ENCODE measurements around the gene ARHGAP15. TPM values are rescaled to one million over a fixed set of nuclear protein-coding genes. Genes with fewer than 3 reads are reported as not detected.

ARHGAP15 gene
- total RNA-seq, 1 donor from 2014 or later, result 14.2 TPM

GRCh38 chr2:143226714-143227541 lies 97.7 kb downstream of the ARHGAP15 start:
- DNase-seq, result no peak

DNA sequence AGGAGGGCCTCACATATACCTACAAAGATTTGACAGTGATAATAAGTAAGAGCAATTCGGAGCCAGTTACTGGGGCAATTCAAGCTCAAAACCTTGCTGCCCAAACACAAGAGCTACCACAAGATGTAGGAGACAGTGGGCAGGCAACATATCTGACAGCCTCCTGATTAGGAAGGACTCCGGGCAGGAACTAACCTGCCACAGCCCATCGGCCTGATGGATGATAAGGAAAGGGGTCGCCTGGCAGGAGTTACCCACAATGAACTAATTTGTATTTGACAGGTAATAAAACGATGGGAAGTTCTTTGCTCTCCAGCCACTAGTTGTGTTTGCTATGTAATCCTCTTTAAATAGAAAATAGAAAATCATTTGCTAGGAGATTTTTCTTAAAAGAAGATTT lies 100.2 kb downstream of the ARHGAP15 start:
- no peak for DNase-seq

DNA sequence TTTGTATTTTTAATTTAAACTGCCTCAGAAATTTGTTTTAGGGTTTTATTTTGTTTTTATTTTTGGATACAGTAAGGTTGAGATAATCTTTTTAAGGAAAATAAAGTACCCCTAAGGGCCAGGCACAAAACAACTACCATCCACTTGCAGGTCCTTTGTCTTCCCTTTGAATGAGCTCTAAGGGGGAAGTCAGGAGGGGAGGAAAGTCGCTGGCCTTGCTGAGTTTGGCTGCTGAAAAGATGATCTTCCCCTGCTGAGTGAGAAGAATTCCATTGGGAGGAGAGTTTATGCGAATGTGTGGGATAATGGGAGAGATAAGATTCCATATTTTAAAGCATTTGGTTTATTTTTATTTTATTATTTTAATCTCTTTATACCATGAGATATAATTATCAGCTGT lies 100.7 kb downstream of the ARHGAP15 start:
- DNase-seq, result no peak

DNA sequence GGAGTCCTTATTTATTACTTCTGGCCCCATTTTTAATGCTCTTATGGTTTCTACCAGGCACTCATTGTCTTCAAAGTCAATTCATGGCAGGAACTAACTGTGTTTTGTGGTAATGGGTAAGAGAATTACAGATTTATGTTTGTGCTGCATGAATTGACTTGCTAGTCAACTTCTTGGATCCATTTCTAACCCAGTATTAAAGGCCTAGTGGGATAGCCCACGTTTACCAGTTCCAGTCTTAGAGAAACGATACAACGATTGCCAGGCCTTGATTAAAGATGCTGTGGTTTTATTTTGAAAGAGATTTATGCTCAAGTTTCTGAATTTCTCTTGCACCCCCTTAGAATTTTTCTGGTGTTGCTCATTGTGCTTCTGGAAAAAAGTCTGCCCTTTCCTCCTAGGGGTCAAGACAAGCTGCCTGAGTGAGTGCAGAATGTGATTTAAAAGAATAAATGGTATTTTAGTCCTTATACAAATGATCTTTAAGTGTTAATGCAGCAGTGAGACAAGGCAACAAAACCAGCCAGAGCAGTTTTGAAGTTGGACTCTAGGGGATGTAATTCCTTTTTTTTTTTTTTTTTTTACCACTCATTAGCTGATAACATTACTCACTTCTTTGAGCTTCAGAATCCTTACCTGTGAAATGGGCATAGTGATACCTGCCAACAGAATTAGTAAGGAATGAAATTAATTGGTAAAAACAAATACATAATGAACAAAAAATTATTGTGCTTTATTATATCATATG lies 101.5 kb downstream of the ARHGAP15 start:
- no peak for DNase-seq

GRCh38 chr2:143231254-143231645 lies 102.0 kb downstream of the ARHGAP15 start:
- DNase-seq, result no peak

DNA sequence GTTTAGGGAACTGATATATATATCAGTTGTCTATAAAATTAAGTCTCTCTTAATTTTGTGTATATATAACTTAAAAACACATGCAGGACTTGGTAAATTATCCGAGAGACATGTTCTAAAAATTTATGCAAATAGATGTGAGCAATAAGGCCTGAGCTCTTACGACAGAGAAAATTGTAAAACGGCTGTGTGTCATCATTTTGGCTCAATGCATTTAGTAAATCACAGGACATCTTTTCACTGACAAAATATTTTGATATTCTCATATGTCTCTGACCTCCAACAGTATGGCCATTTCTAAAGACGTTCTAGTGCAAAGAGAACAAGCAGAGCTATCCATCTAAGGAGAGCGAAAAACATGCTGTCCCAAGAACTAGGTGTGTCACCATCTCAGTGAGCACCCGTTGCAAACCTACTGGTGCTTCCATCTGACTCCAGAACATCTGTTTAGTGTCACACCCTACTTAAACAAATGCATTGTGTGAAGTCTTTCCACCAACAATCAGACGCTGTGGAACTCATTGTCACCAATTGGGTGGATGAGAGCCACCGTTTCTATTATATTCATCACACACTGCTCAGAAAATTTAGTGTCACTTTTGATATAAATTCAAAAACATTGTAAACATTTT lies 108.0 kb downstream of the ARHGAP15 start:
- DNase-seq, result no peak

DNA sequence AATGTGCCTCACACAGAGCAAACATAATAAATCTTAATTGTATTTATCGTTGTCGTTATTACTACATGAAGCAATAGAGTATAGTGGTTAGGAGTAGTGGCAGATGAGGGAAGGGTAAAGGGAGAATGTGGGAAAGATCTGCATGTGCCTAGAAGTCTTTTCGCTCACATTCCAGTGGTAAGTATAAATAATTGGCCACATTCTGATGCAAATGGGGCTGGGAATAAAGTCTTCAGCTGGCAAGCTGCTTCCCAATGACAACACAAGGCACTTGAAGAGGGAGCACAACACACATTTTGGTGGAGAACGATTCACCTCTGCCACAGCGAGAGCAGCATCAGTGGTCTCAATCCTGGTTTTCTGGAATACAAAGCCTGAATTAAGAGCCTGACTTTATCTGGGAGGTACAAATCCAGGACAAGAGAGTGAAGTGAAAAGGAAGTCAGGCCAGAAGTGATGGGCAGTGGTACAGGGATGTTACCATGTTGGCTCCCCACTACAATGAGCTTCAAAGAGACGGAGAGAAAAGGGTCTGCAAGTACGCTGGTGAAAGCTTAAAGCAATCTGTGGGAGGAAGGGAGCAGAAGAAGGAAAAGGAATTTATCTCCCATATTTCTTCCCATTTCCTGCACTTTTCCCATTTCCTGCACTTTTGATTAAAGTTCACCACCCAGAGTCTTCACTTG lies 112.3 kb downstream of the ARHGAP15 start:
- no peak for DNase-seq

DNA sequence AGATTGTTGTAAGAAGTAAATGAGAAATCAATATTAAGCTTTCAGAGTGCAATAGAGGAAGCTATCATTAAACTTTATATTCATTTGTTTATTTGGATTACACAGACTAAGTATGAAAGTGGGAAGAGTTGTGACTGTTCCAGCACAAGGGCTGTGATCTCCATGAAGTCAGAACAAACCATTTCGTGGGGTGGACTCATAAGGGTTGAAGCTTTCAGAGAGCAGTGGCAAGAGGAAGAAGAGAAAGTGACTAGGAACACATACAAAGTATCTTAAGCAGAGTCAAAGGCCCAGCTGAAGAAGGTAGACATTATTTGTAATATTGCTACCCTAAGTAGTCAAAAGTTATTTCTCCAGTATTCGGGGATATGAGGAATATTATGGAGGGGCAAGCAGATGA lies 117.0 kb downstream of the ARHGAP15 start:
- DNase-seq, result no peak

GRCh38 chr2:143246815-143247744 lies 117.9 kb downstream of the ARHGAP15 start:
- no peak for DNase-seq

DNA sequence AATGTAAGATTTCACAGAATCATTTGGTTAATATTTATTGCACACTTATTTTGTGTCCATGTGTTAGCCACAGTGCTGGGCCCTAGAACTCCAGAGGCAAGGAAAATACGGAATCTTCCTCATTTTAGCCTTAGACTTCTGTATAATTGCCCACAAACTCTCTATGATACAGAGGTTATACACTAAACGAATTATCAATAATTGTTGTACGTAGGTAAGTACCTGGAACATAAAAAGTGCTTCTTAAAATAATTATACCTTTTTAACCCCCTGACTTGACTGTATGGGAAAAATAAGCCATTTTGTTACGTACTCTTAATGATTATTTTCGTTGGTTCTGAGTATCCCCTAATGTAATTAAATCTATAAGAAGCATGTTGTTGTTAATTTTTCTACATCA lies 119.4 kb downstream of the ARHGAP15 start:
- no peak for DNase-seq

DNA sequence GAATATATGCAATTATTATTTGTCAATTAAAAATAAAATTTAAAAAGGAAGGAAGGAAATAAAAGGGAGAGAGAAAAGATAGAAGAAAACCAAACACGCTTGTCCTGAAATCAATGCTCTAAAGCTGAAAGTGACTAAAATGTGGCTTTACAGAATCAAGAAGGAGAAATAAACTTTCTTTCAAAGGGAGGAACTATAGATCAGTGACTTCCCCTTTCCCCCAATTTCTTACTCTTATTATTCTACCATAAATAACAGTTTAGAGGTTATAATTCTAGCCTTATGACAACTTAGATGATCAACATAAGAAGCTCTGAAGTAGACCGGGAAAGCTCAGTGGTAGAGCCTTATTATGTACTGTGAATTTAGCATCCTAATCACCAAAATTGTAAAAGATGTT lies 122.5 kb downstream of the ARHGAP15 start:
- no peak for DNase-seq

DNA sequence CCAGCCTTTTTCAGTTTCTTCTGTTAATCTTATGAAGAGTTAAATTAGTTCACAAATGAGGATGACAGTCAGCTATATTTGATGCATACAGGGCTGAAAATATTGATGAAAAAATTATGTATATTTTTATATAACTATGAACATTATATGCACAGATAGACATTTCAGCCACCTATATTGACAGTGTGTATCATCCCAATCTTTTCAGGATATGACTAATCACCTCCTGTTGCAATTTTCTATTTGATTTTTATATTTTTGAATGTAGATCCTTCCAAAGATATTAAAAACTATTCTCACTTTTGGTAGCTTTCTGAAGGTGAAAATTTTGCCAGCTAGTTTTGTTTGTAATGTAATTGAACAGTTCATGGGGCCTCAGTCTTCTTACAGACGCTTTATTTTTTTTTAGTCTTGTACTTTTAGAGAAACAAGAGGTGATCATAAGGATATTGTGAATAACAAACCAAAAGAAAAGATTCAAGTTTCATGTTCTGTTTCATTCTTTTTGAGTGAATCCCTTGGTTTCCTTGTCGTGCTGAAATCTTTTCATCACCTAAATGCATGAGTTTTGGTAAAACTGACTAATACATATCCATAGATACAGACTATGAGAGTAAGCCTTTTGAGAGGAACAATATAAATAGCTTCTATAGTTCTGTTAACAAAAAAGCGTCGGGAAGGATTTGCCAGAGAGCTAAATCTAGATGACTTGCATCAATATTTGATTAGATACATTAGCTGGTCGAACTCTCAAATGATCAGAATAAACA lies 123.1 kb downstream of the ARHGAP15 start:
- DNase-seq, result no peak

GRCh38 chr2:143254110-143254509 lies 124.9 kb downstream of the ARHGAP15 start:
- DNase-seq, result no peak

- no peak for DNase-seq
These were observed 125.9 kb downstream of the ARHGAP15 start for GRCh38 chr2:143255086-143255485.

- DNase-seq, result no peak
These were observed 126.7 kb downstream of the ARHGAP15 start for GRCh38 chr2:143255899-143256298.

- no peak for DNase-seq
These were observed 129.1 kb downstream of the ARHGAP15 start for GRCh38 chr2:143258126-143258892.

DNA sequence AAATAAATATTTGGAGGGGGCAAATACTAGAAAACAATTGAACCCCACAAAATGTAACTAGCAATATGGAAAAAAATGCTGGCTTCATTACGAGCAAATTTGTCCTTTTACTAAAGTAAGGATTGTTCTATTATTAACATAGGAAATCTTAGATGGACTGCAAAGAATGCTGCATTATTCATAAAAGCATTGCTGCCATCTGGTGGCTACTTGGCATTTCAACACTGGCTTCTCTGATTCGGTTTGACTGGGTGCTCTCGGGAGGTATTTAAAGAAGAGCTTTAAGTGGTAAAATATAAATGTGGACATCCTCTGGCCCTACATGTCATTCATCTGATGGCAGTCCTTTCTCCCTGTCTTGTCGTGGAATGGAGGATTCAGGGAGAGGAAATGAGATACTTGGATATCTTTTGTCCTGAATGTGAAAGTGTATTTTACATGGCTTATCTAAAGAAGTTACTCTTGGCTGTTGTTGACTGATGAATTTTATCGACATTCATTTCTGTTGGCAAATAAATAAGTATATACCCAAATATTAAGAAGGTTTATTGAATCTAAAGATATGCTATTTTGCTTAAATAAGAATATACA lies 130.2 kb downstream of the ARHGAP15 start:
- DNase-seq, result peak; percentile 37

DNA sequence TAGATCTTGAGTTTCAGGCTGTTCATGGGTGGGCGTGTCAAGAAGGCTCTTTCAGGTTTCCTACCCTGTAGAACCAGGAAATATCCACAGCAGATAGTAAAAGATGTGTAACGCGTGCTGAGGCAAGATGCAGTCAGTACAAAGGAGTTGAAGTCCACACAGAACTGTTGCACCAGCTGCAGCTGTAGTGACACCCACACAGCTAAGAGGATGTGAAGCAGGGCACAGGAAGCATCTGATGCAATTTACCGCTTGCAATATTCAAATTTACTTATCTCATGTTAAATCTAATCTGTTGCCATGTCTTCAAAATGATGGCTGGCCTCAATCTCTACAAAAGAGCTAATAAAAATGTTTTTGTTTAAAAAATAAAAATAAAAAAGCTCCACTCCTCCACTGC lies 132.8 kb downstream of the ARHGAP15 start:
- DNase-seq, result no peak

DNA sequence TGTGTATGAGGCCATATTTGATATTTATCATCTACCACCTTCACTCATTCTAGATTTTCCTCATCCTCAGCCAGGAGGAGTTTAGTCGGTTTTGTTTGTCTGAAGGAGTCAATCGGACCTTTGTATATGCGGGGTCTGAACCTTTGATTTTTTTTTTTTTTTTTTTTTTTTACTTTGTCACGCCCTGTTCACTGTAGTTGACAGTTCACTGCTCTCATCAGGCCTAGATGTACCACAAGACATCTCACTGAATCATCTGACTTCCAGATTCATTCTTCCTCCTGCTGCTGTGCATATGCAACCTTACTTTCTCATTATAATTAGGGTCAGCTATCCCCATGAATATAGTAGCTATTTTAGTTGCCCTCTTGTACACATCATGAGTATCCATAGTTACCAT lies 133.2 kb downstream of the ARHGAP15 start:
- DNase-seq, result no peak

Measured in occipital lobe (tissue), 2 donors.